Vagina (tissue), 2 donors: ENCODE data around the gene DTX3L.

Experiments used
- CTCF ChIP-seq, 3 experiments: fragments of 450-650 bp in 2 of 3; fragments of 200-600 bp in 1 of 3; sonication (generic) in 1 of 3; IDR thresholded peaks; one replicate each; pipeline ENCODE4 v1.5.1; 2017 to 2019; ENCODE audit warnings: antibody characterized with exemption in 3 of 3, mild to moderate bottlenecking in 2 of 3, moderate library complexity in 2 of 3
- POLR2A ChIP-seq, 2 donors: fragments of 450-650 bp; IDR thresholded peaks; one replicate each; pipeline ENCODE4 v1.6.1; 2017; ENCODE audit warnings: antibody characterized with exemption in 2 of 2, mild to moderate bottlenecking in 2 of 2, moderate library complexity in 2 of 2

GRCh38 chr3:122538956-122539490 is 25.1 kb upstream of the DTX3L start:
- TF ChIP-seq CTCF (IDR thresholded peaks at IDR 0.05) (no peak), POLR2A (IDR thresholded peaks at IDR 0.05) (no peak)
